ENCODE measurements around the gene DGKZ.
A peak's percentile ranks its signal among the peaks of the same experiment; 100 is the strongest.

The DGKZ gene

DNA sequence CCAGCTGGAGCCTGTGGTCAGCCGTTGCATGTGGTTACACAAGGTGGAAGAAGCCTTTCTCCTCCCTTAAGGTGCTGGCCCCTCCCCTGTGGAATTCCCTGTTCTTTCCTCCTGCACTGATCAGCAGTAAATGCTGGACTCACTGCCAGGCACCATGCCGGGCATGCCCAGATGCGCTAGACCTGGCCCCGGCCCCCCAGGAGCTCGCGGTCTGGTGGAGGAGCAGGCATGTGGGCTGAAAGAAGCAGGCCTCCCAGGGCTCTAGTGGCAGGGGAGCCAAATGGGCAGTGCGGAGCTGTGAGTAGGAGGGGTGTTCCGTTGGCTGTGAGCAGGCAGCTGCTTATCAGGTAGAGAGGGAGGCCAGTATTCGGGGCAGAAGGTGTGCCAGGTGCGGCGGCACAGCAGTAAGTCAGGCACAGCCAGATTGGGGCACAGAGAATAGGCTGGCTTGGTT is 10.2 kb downstream of the DGKZ start:
- H3K27me3 ChIP-seq (replicated peaks): no peaks in the 10 kb centered on the region
- TF ChIP-seq, protein P1, sequence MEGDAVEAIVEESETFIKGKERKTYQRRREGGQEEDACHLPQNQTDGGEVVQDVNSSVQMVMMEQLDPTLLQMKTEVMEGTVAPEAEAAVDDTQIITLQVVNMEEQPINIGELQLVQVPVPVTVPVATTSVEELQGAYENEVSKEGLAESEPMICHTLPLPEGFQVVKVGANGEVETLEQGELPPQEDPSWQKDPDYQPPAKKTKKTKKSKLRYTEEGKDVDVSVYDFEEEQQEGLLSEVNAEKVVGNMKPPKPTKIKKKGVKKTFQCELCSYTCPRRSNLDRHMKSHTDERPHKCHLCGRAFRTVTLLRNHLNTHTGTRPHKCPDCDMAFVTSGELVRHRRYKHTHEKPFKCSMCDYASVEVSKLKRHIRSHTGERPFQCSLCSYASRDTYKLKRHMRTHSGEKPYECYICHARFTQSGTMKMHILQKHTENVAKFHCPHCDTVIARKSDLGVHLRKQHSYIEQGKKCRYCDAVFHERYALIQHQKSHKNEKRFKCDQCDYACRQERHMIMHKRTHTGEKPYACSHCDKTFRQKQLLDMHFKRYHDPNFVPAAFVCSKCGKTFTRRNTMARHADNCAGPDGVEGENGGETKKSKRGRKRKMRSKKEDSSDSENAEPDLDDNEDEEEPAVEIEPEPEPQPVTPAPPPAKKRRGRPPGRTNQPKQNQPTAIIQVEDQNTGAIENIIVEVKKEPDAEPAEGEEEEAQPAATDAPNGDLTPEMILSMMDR (IDR thresholded peaks at IDR 0.05; ENCODE audit: low read depth, low read length, missing control alignments): no peak
- H3K36me3 ChIP-seq (replicated peaks): no peaks in the 10 kb centered on the region
- H3K27ac ChIP-seq: no peak overlapping the region
- no peak overlapping the region for H3K4me3 ChIP-seq (ENCODE audit: low read depth, low read length)
- no peak for DNase-seq
- in situ Hi-C loops (cut with HindIII; ENCODE audit: low pct_ligation_motif_present, low sequenced_read_pairs): no loop called here

DNA sequence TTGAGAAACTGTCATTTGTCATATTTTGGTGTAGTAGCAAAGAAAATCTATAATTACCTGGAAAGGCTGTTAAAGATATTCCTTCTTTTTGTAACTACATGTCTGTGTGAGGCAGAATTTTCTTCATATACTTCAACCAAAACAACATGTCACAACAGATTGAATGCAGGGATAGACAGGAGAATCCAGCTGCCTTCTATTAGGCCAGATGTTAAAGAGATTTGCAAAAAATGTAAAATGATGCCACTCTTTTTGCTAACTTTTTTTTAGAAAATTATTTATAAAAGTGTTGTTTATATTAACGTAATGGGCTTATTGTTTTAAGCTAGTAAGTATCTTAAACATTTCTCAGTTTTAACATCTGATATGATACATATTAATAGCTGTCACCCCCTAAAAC is 12.7 kb downstream of the DGKZ start:
- Histone ChIP-seq H3K36me3 (replicated peaks) (no peaks in the 10 kb centered on the region), H3K27ac (no peak overlapping the region), H3K4me3 (ENCODE audit: low read depth, low read length) (no peak overlapping the region), H3K27me3 (replicated peaks) (no peaks in the 10 kb centered on the region)
- no peak for DNase-seq
- in situ Hi-C loops (cut with HindIII; ENCODE audit: low pct_ligation_motif_present, low sequenced_read_pairs): no loop called here
- TF ChIP-seq, protein P1 (IDR thresholded peaks at IDR 0.05; ENCODE audit: low read depth, low read length, missing control alignments): no peak

DNA sequence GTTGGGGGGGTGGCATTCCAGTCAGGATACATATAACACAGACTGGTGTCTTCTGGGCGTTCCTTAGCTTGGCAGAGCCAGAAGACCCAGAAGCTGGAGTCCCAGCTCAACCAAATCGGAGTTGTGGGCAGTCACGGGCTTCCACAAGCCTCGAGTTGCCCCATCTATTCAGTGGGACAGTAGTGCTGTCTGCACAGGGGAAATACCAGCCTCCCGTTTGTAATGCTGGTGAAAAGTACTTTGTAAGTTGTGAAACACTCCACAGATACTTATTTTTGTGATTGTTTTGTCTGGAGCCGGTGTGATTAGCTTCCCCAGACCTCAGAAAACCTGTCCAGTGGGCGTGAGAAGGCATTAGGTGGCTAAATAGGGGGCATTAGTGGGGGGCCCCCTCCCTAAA is 13.6 kb downstream of the DGKZ start:
- in situ Hi-C loops (cut with HindIII; ENCODE audit: low pct_ligation_motif_present, low sequenced_read_pairs): no loop called here
- TF ChIP-seq, protein P1 (IDR thresholded peaks at IDR 0.05; ENCODE audit: low read depth, low read length, missing control alignments): no peak
- H3K36me3 ChIP-seq (replicated peaks): no peaks in the 10 kb centered on the region
- H3K27me3 ChIP-seq (replicated peaks): no peaks in the 10 kb centered on the region
- peak overlapping the region; percentile 77 for H3K27ac ChIP-seq
- DNase-seq: no peak
- no peak overlapping the region for H3K4me3 ChIP-seq (ENCODE audit: low read depth, low read length)

GRCh38 chr11:46361283-46362155 is 14.3 kb downstream of the DGKZ start:
- in situ Hi-C loops (cut with HindIII; ENCODE audit: low pct_ligation_motif_present, low sequenced_read_pairs): no loop called here
- peak overlapping the region; percentile 77 for H3K27ac ChIP-seq
- peak overlapping the region; percentile 35 for H3K4me3 ChIP-seq (ENCODE audit: low read depth, low read length)

DNA sequence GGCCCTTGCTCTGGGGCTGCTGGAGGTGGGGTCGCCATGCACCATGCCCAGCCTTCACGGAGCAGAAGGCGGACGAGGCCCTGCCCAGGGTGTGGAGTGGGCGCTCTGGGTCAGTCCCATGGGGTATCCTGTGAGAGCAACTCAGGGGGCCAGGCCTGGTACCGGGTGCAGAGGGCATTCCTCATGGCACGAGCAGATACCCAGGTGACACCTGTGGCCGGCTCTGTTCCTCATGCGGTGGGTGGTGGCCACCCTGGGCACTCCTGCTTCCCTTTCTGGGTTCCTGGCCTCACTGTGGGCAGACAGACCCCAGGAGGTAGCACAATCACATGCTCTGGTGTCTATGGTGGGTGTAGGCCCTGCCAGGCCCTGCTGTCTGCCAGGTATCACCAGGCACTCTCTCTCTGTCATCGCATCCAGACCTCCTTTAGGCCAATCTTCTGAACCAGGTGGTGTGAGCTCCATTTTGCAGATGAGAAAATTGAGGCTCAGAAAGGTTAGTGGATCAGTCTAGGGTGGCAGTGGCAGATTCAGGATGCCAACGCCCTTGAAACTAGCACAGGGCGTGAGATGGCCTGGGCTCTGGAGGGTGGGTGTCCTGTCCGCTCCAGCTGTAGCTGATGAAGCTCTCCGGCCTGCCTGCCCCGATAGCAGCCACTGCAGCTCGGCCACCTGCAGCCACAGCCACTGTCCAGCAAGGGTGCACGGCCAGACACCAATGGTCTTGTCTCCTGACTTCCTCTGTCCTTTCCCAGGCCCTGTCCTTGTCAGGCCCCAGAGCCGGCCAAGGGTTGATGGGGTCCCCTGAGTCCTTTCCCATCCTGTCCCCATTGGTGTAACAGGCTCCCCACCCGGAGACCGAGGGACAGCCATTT is 15.1 kb downstream of the DGKZ start:
- Histone ChIP-seq H3K27me3 (replicated peaks) (no peaks in the 10 kb centered on the region), H3K36me3 (replicated peaks) (no peaks in the 10 kb centered on the region), H3K4me3 (ENCODE audit: low read depth, low read length) (no peak overlapping the region), H3K27ac (peak overlapping the region; percentile 77)
- TF ChIP-seq, protein P1 (IDR thresholded peaks at IDR 0.05; ENCODE audit: low read depth, low read length, missing control alignments): no peak
- in situ Hi-C loops (cut with HindIII; ENCODE audit: low pct_ligation_motif_present, low sequenced_read_pairs): no loop called here
- DNase-seq: no peak

More at GRCh38 chr11:46361283-46362155, 14.3 kb downstream of the DGKZ start:
- TF ChIP-seq, protein P1 (IDR thresholded peaks at IDR 0.05; ENCODE audit: low read depth, low read length, missing control alignments): no peak
- DNase-seq: peak; percentile 69
- no peaks in the 10 kb centered on the region for H3K27me3 ChIP-seq (replicated peaks)
- H3K36me3 ChIP-seq (replicated peaks): no peaks in the 10 kb centered on the region
